Omental fat pad (tissue), 4 donors: Measurements from ENCODE around the gene CSF2RB. TPM values are rescaled to one million over a fixed set of nuclear protein-coding genes. Genes with fewer than 3 reads are reported as not detected.

Experiments used
- total RNA-seq, 4 donors: library from RNA; depleted of rRNA; stranded (reverse); fragments of >200 nt; gene quantifications; one replicate each; pipeline ENCODE4 v1.1.0, GENCODE V29; 2016

Gene CSF2RB
- total RNA-seq, 4 donors from 2014 or later, result 5.7 to 28.4 (median 17.0) TPM

Other genes starting within 250 kb of the CSF2RB start
- under 1 TPM in 1 of 4 donors, not detected in 3; 0.19 TPM for gene CACNG2, start 209.9 kb upstream of the CSF2RB start, total RNA-seq
- gene IFT27, start 137.5 kb upstream of the CSF2RB start, total RNA-seq, result 10 to 100 TPM in 2 of 4 donors, 1 to 10 TPM in 2; 4.4 to 15.8 (median 10.8) TPM
- gene PVALB, start 96.6 kb upstream of the CSF2RB start, total RNA-seq, result not detected
- gene NCF4, start 52.6 kb upstream of the CSF2RB start, total RNA-seq, result 10 to 100 TPM; 31.6 to 78.8 (median 41.6) TPM
- gene TST, start 105.8 kb downstream of the CSF2RB start, total RNA-seq, result 100 to 1,000 TPM in 1 of 4 donors, 10 to 100 TPM in 3; 45.4 to 141 (median 78.0) TPM
- 100 to 1,000 TPM in 3 of 4 donors, 10 to 100 TPM in 1; 73.9 to 193 (median 145) TPM for gene MPST, start 106.1 kb downstream of the CSF2RB start, total RNA-seq
- gene KCTD17, start 138.1 kb downstream of the CSF2RB start, total RNA-seq, result 10 to 100 TPM in 1 of 4 donors, 1 to 10 TPM in 3; 6.2 to 17.3 (median 8.3) TPM
- not detected for gene TMPRSS6, start 196.1 kb downstream of the CSF2RB start, total RNA-seq
- 1 to 10 TPM in 3 of 4 donors, under 1 TPM in 1; 0.95 to 4.4 (median 1.5) TPM for gene IL2RB, start 236.3 kb downstream of the CSF2RB start, total RNA-seq